ENCODE results near the gene GK. TPM values are rescaled to one million over a fixed set of nuclear protein-coding genes. Genes with fewer than 3 reads are reported as not detected.
"Not testable (repeated sequence)": the region's sequence is repeated elsewhere in the genome, so short reads cannot be mapped to it uniquely, and the experiment has no call there.

The GK gene
- total RNA-seq, 1 experiment from 2014 or later: 10.1 TPM

DNA sequence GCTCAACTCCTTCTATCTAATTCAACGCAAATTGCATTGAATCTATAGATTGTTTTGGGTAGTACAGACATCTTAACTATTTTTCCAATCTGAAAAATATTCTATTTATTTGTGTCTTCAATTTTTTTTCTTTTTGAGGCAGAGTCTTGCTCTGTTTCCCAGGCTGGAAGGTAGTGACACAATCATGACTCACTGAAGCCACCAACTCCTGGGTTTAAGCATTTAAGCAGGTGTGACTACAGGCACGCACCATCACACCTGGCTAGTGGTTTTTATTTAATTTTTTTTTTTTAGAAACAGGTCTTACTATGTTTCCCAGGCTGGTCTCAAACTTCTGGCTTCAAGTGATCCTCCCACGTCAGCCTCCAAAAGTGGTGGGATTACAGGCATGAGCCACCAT is 98.3 kb downstream of the GK start:
- H3K36me3 Mint-ChIP-seq (ENCODE audit: insufficient read depth, unreplicated experiment): no peaks in the 10 kb centered on the region
- ChIA-PET POLR2A (no interaction called here), CTCF (no interaction called here)
- TF ChIP-seq, protein P1, sequence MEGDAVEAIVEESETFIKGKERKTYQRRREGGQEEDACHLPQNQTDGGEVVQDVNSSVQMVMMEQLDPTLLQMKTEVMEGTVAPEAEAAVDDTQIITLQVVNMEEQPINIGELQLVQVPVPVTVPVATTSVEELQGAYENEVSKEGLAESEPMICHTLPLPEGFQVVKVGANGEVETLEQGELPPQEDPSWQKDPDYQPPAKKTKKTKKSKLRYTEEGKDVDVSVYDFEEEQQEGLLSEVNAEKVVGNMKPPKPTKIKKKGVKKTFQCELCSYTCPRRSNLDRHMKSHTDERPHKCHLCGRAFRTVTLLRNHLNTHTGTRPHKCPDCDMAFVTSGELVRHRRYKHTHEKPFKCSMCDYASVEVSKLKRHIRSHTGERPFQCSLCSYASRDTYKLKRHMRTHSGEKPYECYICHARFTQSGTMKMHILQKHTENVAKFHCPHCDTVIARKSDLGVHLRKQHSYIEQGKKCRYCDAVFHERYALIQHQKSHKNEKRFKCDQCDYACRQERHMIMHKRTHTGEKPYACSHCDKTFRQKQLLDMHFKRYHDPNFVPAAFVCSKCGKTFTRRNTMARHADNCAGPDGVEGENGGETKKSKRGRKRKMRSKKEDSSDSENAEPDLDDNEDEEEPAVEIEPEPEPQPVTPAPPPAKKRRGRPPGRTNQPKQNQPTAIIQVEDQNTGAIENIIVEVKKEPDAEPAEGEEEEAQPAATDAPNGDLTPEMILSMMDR (IDR thresholded peaks at IDR 0.05; ENCODE audit: unreplicated experiment): no peak
- no peaks in the 10 kb centered on the region for H3K27me3 Mint-ChIP-seq (ENCODE audit: insufficient read depth, unreplicated experiment)
- no TSS peak for BruUV-seq (replicated peaks)
- peak; percentile 7 for DNase-seq (ENCODE audit: unreplicated experiment)
- H3K4me1 Mint-ChIP-seq (ENCODE audit: insufficient read depth, unreplicated experiment): no peaks in the 10 kb centered on the region
- H3K4me3 Mint-ChIP-seq (ENCODE audit: unreplicated experiment): no peak overlapping the region
- intact Hi-C loops (cut with micrococcal nuclease): no loop called here
- no peaks in the 10 kb centered on the region for H3K9me3 Mint-ChIP-seq (ENCODE audit: unreplicated experiment)
- H3K27ac Mint-ChIP-seq (ENCODE audit: low read depth, unreplicated experiment): no peak overlapping the region

DNA sequence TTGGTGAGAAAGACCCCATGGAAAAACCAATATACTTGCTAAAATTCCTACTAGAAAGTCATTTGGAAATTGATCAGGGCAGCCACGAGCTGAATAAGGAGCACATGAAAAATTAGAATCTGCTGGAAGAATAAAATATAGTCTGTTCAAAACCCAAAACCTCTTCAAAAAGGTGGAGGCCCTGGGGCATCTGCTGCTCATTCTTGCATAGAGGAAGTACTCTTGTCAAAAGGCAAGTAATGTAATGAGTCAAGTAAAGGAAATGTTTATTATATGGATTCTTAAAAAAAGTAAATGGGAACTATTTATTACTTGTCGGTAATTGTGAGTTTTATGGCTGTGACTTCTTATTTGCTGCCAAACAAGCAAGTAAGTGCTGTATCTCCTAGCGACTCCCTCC is 109.5 kb downstream of the GK start:
- Mint-ChIP-seq H3K36me3 (ENCODE audit: insufficient read depth, unreplicated experiment) (no peaks in the 10 kb centered on the region), H3K9me3 (ENCODE audit: unreplicated experiment) (no peaks in the 10 kb centered on the region), H3K27ac (ENCODE audit: low read depth, unreplicated experiment) (no peak overlapping the region), H3K27me3 (ENCODE audit: insufficient read depth, unreplicated experiment) (peaks cover 15% of the 10 kb centered on the region), H3K4me1 (ENCODE audit: insufficient read depth, unreplicated experiment) (no peaks in the 10 kb centered on the region), H3K4me3 (ENCODE audit: unreplicated experiment) (no peak overlapping the region)
- BruUV-seq (replicated peaks): no TSS peak
- intact Hi-C loops (cut with micrococcal nuclease): no loop called here
- TF ChIP-seq, protein P1 (IDR thresholded peaks at IDR 0.05; ENCODE audit: unreplicated experiment): no peak
- ChIA-PET CTCF (no interaction called here), POLR2A (no interaction called here)
- no peak for DNase-seq (ENCODE audit: unreplicated experiment)

DNA sequence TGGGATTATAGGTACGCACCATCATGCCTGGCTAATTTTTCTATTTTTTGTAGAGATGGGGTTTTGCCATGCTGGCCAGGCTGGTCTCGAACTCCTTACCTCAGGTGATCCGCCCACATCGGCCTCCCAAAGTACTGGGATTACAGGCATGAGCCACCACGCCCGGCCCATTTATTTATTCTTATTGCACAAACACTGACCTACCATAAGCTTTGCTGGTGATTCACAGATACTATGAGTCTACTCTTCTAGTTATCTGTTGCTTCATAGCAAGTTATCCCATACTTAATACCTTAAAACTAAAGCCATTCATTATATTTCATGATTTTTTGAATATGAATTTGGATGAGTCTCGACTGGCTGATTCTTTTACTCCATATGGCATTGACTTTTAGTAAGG is 120.5 kb downstream of the GK start:
- intact Hi-C loops (cut with micrococcal nuclease); H3K36me3 Mint-ChIP-seq (ENCODE audit: insufficient read depth, unreplicated experiment); BruUV-seq (replicated peaks); CTCF ChIA-PET; H3K27me3 Mint-ChIP-seq (ENCODE audit: insufficient read depth, unreplicated experiment); H3K4me3 Mint-ChIP-seq (ENCODE audit: unreplicated experiment); H3K27ac Mint-ChIP-seq (ENCODE audit: low read depth, unreplicated experiment); H3K9me3 Mint-ChIP-seq (ENCODE audit: unreplicated experiment); POLR2A ChIA-PET; H3K4me1 Mint-ChIP-seq (ENCODE audit: insufficient read depth, unreplicated experiment); DNase-seq (ENCODE audit: unreplicated experiment): not testable (repeated sequence)

DNA sequence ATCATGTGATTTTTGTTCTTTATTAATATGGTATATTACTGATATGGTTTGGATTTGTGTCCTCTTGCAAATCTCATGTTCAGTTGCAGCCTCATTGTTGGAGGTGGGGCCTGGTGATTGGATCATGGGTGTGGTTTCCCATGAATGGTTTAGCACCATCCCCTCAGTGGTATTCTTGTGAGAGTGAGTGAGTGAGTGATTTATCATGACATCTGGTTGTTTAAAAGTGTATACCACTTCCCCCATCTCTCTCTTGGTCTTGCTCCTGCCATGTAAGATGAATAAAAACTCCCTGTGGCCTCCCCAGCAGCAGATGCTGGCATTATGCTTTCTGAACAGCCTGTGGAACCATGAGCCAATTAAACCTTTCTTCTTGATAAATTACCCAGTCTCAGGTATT is 124.4 kb downstream of the GK start:
- BruUV-seq (replicated peaks): no TSS peak
- peaks cover 7% of the 10 kb centered on the region for H3K9me3 Mint-ChIP-seq (ENCODE audit: unreplicated experiment)
- H3K27me3 Mint-ChIP-seq (ENCODE audit: insufficient read depth, unreplicated experiment): peaks cover 13% of the 10 kb centered on the region
- no peak overlapping the region for H3K4me3 Mint-ChIP-seq (ENCODE audit: unreplicated experiment)
- intact Hi-C loops (cut with micrococcal nuclease): no loop called here
- ChIA-PET CTCF (no interaction called here), POLR2A (no interaction called here)
- no peaks in the 10 kb centered on the region for H3K36me3 Mint-ChIP-seq (ENCODE audit: insufficient read depth, unreplicated experiment)
- no peaks in the 10 kb centered on the region for H3K4me1 Mint-ChIP-seq (ENCODE audit: insufficient read depth, unreplicated experiment)
- no peak overlapping the region for H3K27ac Mint-ChIP-seq (ENCODE audit: low read depth, unreplicated experiment)
- DNase-seq (ENCODE audit: unreplicated experiment): no peak
- TF ChIP-seq, protein P1 (IDR thresholded peaks at IDR 0.05; ENCODE audit: unreplicated experiment): no peak

DNA sequence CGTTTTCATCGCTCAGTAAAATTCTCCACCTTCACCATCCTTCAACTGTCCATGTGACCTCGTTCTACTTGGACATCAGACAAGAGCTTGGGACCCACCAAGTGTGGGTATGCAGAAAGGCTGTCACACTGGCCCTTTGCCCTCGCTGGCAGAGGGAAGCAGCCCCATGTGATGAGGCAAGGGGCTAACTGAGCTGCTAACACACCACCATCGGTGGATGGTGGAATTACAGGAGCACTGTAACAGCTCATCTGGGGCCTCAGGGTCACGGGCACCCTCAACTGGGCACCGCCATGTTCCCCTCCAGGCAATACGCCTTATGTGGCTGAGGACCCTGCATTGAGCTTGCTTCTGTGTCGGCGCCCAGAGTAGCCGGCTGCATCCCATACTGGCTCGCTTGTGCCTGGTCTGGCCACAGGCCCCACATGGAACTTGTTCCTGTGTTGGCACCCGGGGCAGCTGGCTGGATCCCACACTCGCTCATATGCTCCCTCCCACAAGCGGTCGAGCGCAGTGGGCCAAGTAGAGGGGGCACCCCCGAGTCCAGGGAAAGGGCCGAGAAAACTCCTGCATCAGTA is 126.3 kb downstream of the GK start:
- ChIA-PET POLR2A (no interaction called here), CTCF (interaction anchor here (0.6 kb wide), 1 partner anchor 58 kb away, joined by 3 read pairs; no protein-coding TSS in a partner anchor)
- H3K36me3 Mint-ChIP-seq (ENCODE audit: insufficient read depth, unreplicated experiment): no peaks in the 10 kb centered on the region
- TF ChIP-seq, protein P1 (IDR thresholded peaks at IDR 0.05; ENCODE audit: unreplicated experiment): no peak
- H3K27me3 Mint-ChIP-seq (ENCODE audit: insufficient read depth, unreplicated experiment): peaks cover 13% of the 10 kb centered on the region
- no peak overlapping the region for H3K27ac Mint-ChIP-seq (ENCODE audit: low read depth, unreplicated experiment)
- no TSS peak for BruUV-seq (replicated peaks)
- H3K4me1 Mint-ChIP-seq (ENCODE audit: insufficient read depth, unreplicated experiment): no peaks in the 10 kb centered on the region
- no peak overlapping the region for H3K4me3 Mint-ChIP-seq (ENCODE audit: unreplicated experiment)
- H3K9me3 Mint-ChIP-seq (ENCODE audit: unreplicated experiment): peaks cover 7% of the 10 kb centered on the region
- intact Hi-C loops (cut with micrococcal nuclease): no loop called here
- DNase-seq (ENCODE audit: unreplicated experiment): no peak

Measured in MCF 10A (cell line).